ENCODE data around the gene ASAP2.

The ASAP2 gene

DNA sequence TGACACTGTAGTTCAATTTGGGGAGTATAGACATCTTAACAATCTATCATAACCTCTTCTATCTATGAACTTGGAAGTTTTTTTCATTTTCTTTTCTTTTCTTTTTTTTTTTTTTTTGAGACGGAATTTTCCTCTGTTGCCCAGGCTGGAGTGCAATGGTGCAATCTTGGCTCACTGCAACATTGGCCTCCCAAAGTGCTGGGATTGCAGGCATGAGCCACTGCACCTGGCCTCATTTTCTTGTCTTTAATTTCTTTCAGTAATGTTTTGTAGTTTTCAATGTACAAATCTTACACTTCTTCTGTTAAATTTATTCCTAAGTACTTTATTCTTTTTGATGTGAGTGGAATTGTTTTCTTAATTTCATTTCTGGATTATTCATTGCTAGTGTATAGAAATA is 14.6 kb downstream of the ASAP2 start:
- Histone ChIP-seq H3K4me1 (ENCODE audit: control insufficient read depth in 1 of 2, insufficient read depth in 1 of 2, low read depth in 1 of 2, low read length in 1 of 2) (peaks cover 9% of the 10 kb centered on the region in 2 experiments), H3K9me3 (no peaks in the 10 kb centered on the region), H3K4me3 (ENCODE audit: low read depth in 1 of 2, low read length in 1 of 2) (no peak overlapping the region), H3K27ac (no peak overlapping the region), H3K27me3 (no peaks in the 10 kb centered on the region), H3K36me3 (no peaks in the 10 kb centered on the region)
- TF ChIP-seq, protein P1, sequence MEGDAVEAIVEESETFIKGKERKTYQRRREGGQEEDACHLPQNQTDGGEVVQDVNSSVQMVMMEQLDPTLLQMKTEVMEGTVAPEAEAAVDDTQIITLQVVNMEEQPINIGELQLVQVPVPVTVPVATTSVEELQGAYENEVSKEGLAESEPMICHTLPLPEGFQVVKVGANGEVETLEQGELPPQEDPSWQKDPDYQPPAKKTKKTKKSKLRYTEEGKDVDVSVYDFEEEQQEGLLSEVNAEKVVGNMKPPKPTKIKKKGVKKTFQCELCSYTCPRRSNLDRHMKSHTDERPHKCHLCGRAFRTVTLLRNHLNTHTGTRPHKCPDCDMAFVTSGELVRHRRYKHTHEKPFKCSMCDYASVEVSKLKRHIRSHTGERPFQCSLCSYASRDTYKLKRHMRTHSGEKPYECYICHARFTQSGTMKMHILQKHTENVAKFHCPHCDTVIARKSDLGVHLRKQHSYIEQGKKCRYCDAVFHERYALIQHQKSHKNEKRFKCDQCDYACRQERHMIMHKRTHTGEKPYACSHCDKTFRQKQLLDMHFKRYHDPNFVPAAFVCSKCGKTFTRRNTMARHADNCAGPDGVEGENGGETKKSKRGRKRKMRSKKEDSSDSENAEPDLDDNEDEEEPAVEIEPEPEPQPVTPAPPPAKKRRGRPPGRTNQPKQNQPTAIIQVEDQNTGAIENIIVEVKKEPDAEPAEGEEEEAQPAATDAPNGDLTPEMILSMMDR (IDR thresholded peaks at IDR 0.05), result no peak

DNA sequence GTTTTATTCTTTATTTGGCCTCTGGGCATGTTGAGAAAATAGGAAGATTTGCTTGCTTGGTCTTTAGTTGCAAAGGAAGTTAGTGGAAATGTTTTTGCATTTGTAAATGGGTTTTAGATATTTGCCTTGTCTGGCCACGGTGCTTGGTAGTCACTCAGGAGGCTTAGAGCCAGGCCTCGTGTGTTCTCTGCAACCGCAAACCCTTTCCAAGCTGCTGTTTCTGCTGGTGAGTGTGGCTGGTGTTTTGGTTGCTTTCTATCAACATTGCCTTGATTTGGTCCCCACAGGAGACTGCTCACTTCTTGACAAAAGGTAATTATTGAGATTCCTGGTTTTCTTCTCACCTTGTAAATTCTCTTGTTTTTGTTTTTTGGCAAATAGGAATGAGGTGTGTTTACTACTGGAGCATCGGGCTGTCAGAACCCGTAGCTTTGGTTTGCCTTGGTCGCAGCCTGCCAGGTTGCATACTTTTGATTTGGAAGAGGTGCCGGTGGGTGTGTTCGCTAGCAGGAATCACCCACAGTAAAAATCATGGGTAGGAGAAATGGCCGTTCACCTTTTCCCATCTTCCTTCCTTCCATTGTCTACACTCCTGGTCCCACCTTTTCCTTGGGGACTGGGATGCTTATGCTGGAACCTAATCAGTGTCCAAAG is 15.8 kb downstream of the ASAP2 start:
- H3K9me3 ChIP-seq, result no peaks in the 10 kb centered on the region
- no peaks in the 10 kb centered on the region for H3K27me3 ChIP-seq
- H3K36me3 ChIP-seq, result no peaks in the 10 kb centered on the region
- peaks cover 0 to under 1% of the 10 kb centered on the region in 2 experiments for H3K4me1 ChIP-seq (ENCODE audit: control insufficient read depth in 1 of 2, insufficient read depth in 1 of 2, low read depth in 1 of 2, low read length in 1 of 2)
- H3K27ac ChIP-seq, result no peak overlapping the region
- no peak overlapping the region for H3K4me3 ChIP-seq (ENCODE audit: low read depth in 1 of 2, low read length in 1 of 2)
- TF ChIP-seq, protein P1 (IDR thresholded peaks at IDR 0.05), result no peak

DNA sequence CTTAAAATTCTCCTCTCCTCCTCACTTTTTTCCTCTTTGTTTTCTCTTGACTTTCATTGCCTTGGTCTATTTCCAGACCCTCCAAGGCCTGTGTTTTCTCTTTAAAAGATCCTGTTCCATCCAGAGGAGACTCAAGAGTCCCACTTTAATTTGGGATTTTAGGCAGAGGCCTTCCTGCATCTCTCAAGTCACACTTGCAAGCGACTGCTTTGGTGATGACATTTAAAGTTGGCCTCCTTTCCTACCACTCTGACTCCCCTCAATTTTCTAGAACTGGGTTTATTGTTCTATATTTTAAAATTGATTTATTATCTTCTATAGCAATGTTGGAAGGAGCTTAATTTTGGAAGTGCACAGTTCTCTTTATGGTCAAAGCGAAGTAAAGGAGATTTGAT is 16.3 kb downstream of the ASAP2 start:
- Histone ChIP-seq H3K27ac (no peak overlapping the region), H3K36me3 (no peaks in the 10 kb centered on the region), H3K4me3 (ENCODE audit: low read depth in 1 of 2, low read length in 1 of 2) (no peak overlapping the region), H3K4me1 (ENCODE audit: control insufficient read depth in 1 of 2, insufficient read depth in 1 of 2, low read depth in 1 of 2, low read length in 1 of 2) (no peaks in the 10 kb centered on the region), H3K27me3 (no peaks in the 10 kb centered on the region), H3K9me3 (no peaks in the 10 kb centered on the region)
- TF ChIP-seq, protein P1 (IDR thresholded peaks at IDR 0.05), result no peak

DNA sequence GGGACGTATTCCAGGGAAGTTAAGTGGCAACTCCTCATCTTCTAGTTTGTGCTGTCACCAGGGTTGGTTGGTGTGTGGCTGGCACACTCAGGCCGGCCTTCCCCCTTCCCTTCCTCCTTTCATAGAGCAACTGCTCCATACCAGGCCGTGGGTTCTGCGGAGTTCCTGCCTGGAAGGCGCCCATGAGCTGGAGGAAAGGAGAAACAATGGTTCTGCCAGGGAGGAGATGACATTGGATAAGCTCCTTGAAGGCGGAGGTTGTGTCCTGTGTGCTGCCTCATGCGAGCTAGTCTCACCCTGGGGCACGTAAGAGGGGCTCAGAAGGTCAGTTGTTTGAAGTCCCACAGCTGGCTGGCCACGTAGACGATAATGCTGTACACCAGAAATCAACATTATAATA is 19.2 kb downstream of the ASAP2 start:
- Histone ChIP-seq H3K27ac (no peak overlapping the region), H3K4me1 (ENCODE audit: control insufficient read depth in 1 of 2, insufficient read depth in 1 of 2, low read depth in 1 of 2, low read length in 1 of 2) (peaks cover 7 to 11% of the 10 kb centered on the region in 2 experiments), H3K27me3 (peaks cover 18% of the 10 kb centered on the region), H3K4me3 (ENCODE audit: low read depth in 1 of 2, low read length in 1 of 2) (no peak overlapping the region), H3K9me3 (no peaks in the 10 kb centered on the region), H3K36me3 (no peaks in the 10 kb centered on the region)
- TF ChIP-seq, protein P1 (IDR thresholded peaks at IDR 0.05), result no peak

DNA sequence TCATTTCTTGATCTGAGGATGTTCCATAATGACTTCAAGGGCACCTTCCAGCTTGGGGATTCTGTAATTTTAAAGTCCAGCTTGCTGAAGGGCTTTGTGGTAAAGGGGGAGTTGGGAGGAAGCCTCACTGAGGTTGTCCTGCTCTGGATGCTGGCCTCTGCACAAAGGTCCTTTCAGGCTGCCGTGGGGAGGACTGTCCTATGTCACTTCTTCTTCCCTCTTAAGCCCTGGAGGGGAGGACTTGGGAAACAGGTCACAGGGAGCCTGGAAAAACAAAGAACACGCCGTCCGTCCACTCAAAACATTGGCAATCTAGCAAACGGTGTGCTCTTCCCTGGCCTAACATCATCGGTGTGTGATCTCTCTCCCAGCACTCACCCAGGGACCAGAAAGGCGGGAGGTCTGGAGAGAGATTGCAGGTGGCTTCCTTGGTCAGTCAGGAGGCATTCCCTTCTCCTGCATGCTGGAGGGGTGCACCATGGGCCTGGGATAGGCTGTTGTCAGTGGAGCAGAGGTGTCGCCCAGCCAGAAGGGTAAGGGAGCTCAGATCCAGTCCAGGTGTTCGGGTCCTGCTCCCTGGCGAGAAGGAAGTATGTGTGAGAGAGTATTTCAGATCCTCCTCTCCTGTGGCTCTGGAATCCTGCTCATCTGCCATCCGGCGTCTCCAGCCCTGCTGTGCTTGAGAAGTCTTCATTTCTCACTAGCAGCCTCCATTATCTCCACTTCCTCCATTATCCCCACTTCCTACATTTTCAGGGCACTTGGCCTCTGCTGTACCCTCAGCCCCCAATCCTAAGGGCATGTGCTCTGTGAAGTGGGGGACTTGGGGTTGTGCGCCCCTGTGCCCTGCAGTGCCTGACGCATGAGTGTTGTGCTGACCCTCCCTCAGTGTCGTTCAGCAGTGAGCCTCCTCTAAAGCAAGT is 20.1 kb downstream of the ASAP2 start:
- H3K27ac ChIP-seq, result no peak overlapping the region

More for the DNA sequence above, 20.1 kb downstream of the ASAP2 start:
- TF ChIP-seq, protein P1 (IDR thresholded peaks at IDR 0.05), result no peak
- no peaks in the 10 kb centered on the region for H3K9me3 ChIP-seq
- no peak overlapping the region for H3K4me3 ChIP-seq (ENCODE audit: low read depth in 1 of 2, low read length in 1 of 2)
- peaks cover 24% of the 10 kb centered on the region for H3K27me3 ChIP-seq
- peaks cover 16 to 20% of the 10 kb centered on the region in 2 experiments for H3K4me1 ChIP-seq (ENCODE audit: control insufficient read depth in 1 of 2, insufficient read depth in 1 of 2, low read depth in 1 of 2, low read length in 1 of 2)
- no peaks in the 10 kb centered on the region for H3K36me3 ChIP-seq
